ENCODE data around the gene TINAGL1. TPM values are rescaled to one million over a fixed set of nuclear protein-coding genes. Genes with fewer than 3 reads are reported as not detected.
"Not testable (repeated sequence)": the region's sequence is repeated elsewhere in the genome, so short reads cannot be mapped to it uniquely, and the experiment has no call there.

TINAGL1 gene
- total and polyA plus RNA-seq, 2 donors (not counting 3 experiments of a cell fraction or from before 2014, with no cell fraction given), result 312 to 477 TPM

DNA sequence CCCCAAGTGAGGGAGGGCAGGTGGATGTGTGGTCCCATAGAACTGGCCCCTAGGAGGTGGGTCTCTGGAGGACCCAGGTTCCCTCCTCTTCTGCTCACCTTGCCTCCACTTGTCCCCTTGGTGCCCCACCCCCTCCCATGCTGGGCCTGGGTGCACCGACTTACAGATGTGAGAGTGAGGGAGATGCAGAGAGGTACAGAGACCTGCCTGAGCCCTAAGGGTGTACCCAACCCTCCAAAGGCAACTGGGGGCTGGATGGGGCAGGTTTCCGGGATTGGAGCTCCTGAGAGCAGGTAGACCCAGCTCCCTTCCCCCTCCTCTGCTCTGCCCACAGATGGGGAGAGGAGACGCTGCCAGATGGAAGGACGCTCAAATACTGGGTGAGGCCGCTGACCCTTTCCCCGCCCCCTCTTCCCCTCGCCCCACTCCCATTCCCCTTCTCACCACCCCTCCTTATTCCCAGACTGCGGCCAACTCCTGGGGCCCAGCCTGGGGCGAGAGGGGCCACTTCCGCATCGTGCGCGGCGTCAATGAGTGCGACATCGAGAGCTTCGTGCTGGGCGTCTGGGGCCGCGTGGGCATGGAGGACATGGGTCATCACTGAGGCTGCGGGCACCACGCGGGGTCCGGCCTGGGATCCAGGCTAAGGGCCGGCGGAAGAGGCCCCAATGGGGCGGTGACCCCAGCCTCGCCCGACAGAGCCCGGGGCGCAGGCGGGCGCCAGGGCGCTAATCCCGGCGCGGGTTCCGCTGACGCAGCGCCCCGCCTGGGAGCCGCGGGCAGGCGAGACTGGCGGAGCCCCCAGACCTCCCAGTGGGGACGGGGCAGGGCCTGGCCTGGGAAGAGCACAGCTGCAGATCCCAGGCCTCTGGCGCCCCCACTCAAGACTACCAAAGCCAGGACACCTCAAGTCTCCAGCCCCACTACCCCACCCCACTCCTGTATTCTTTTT is 10.3 kb downstream of the TINAGL1 start:
- dilution Hi-C loops (cut with MboI; ENCODE audit: extremely low pct_ligation_motif_present, low sequenced_read_pairs), result no loop called here
- no peaks in the 10 kb centered on the region for H3K9me1 ChIP-seq (replicated peaks; ENCODE audit: control insufficient read depth, extremely low read depth, insufficient read depth, low read length)

DNA sequence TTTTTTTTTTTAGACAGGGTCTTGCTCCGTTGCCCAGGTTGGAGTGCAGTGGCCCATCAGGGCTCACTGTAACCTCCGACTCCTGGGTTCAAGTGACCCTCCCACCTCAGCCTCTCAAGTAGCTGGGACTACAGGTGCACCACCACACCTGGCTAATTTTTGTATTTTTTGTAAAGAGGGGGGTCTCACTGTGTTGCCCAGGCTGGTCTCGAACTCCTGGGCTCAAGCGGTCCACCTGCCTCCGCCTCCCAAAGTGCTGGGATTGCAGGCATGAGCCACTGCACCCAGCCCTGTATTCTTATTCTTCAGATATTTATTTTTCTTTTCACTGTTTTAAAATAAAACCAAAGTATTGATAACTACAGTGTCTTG is 11.0 kb downstream of the TINAGL1 start:
- Histone ChIP-seq H3K4me1 (ENCODE audit: control insufficient read depth, extremely low read depth, insufficient read depth, low read length) (peaks cover 43% of the 10 kb centered on the region), H3K27ac (ENCODE audit: insufficient read depth, low read depth, low read length) (peak overlapping the region; percentile 92), H3K36me3 (ENCODE audit: control insufficient read depth in 2 of 2, extremely low read depth in 1 of 2, insufficient read depth in 2 of 2, low read length in 2 of 2) (peaks cover 14 to 29% of the 10 kb centered on the region in 2 experiments), H3K79me2 (ENCODE audit: control insufficient read depth, insufficient read depth, low read length) (peaks cover 16% of the 10 kb centered on the region), H3K9ac (replicated peaks; ENCODE audit: extremely low read depth, insufficient read depth, low read length) (peak overlapping the region; percentile 70)
- H3K9me3 ChIP-seq (replicated peaks; ENCODE audit: control insufficient read depth, insufficient read depth, low read length); H3K27me3 ChIP-seq (ENCODE audit: control insufficient read depth in 2 of 2, insufficient read depth in 2 of 2, low read length in 2 of 2); H2AFZ ChIP-seq (ENCODE audit: low read depth, low read length); BruUV-seq (replicated peaks); DNase-seq (ENCODE audit: low read depth, low spot score); FAIRE-seq; H3K9me1 ChIP-seq (replicated peaks; ENCODE audit: control insufficient read depth, extremely low read depth, insufficient read depth, low read length); H3K4me3 ChIP-seq (replicated peaks in 1 of 3; ENCODE audit: insufficient read depth in 1 of 3, low read depth in 1 of 3, low read length in 3 of 3); H4K20me1 ChIP-seq (replicated peaks; ENCODE audit: control insufficient read depth, extremely low read depth, insufficient read depth, low read length); H3K4me2 ChIP-seq (ENCODE audit: insufficient read depth, low read length); dilution Hi-C loops (cut with MboI; ENCODE audit: extremely low pct_ligation_motif_present, low sequenced_read_pairs): not testable (repeated sequence)
- POLR2A ChIA-PET, result interaction anchor here (0.6 to 0.9 kb wide), 2 partner anchors 13 to 58 kb away, joined by 3 to 4 read pairs; partner anchors contain the start of gene PEF1
- CTCF ChIA-PET, result interaction anchor here (1.0 to 2.2 kb wide), 13 partner anchors 8 to 202 kb away, joined by 3 to 33 read pairs (median 5); partner anchors contain the start of genes HCRTR1 and TINAGL1
- intact Hi-C loops (cut with micrococcal nuclease), result loop anchor here (1.0 to 10.0 kb wide), 2 partner anchors 31 to 347 kb away; partner anchors contain the start of gene PTP4A2

More for the DNA sequence above, 10.3 kb downstream of the TINAGL1 start:
- no peak for FAIRE-seq
- no peak for TF ChIP-seq JUN (IDR thresholded peaks at IDR 0.05; ENCODE audit: borderline replicate concordance, insufficient read depth, insufficient read length, low read depth)
- TF ChIP-seq GATA2 (IDR thresholded peaks at IDR 0.05; ENCODE audit: insufficient read depth, insufficient read length, low read depth, low read length), result no peak
- TF ChIP-seq, protein P1, sequence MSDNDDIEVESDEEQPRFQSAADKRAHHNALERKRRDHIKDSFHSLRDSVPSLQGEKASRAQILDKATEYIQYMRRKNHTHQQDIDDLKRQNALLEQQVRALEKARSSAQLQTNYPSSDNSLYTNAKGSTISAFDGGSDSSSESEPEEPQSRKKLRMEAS (IDR thresholded peaks at IDR 0.05; ENCODE audit: insufficient read depth, insufficient read length), result no peak
- TF ChIP-seq, protein P2, sequence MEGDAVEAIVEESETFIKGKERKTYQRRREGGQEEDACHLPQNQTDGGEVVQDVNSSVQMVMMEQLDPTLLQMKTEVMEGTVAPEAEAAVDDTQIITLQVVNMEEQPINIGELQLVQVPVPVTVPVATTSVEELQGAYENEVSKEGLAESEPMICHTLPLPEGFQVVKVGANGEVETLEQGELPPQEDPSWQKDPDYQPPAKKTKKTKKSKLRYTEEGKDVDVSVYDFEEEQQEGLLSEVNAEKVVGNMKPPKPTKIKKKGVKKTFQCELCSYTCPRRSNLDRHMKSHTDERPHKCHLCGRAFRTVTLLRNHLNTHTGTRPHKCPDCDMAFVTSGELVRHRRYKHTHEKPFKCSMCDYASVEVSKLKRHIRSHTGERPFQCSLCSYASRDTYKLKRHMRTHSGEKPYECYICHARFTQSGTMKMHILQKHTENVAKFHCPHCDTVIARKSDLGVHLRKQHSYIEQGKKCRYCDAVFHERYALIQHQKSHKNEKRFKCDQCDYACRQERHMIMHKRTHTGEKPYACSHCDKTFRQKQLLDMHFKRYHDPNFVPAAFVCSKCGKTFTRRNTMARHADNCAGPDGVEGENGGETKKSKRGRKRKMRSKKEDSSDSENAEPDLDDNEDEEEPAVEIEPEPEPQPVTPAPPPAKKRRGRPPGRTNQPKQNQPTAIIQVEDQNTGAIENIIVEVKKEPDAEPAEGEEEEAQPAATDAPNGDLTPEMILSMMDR (IDR thresholded peaks at IDR 0.05; ENCODE audit: extremely low read depth in 1 of 2, insufficient read depth in 1 of 2, low read depth in 1 of 2, low read length in 2 of 2), result no peak
- TF ChIP-seq FOS (IDR thresholded peaks at IDR 0.05; ENCODE audit: borderline replicate concordance, insufficient read depth, low read length), result no peak
- TF ChIP-seq POLR2A (IDR thresholded peaks at IDR 0.05; ENCODE audit: low read depth, low read length), result no peak
- TF ChIP-seq POLR2AphosphoS5 (IDR thresholded peaks at IDR 0.05; ENCODE audit: insufficient read depth, low read depth, low read length), result peak; percentile 10
- no peak for TF ChIP-seq MYC (IDR thresholded peaks at IDR 0.05; ENCODE audit: low read depth, low read length)
- ChIA-PET POLR2A (no interaction called here), CTCF (interaction anchor here (1.2 to 1.6 kb wide), 4 partner anchors 22 to 53 kb away, joined by 3 to 6 read pairs (median 4); no protein-coding TSS in a partner anchor)
- no peaks in the 10 kb centered on the region for H3K27me3 ChIP-seq (ENCODE audit: control insufficient read depth in 2 of 2, insufficient read depth in 2 of 2, low read length in 2 of 2)
- BruUV-seq (replicated peaks), result TSS peak; percentile 51
- H3K79me2 ChIP-seq (ENCODE audit: control insufficient read depth, insufficient read depth, low read length), result peaks cover 23% of the 10 kb centered on the region
- H3K4me2 ChIP-seq (ENCODE audit: insufficient read depth, low read length), result no peak overlapping the region
- H4K20me1 ChIP-seq (replicated peaks; ENCODE audit: control insufficient read depth, extremely low read depth, insufficient read depth, low read length), result no peaks in the 10 kb centered on the region
- intact Hi-C loops (cut with micrococcal nuclease), result loop anchor here (1.0 to 10.0 kb wide), 2 partner anchors 32 to 348 kb away; partner anchors contain the start of gene PTP4A2
- no peak overlapping the region for H2AFZ ChIP-seq (ENCODE audit: low read depth, low read length)
- no peaks in the 10 kb centered on the region for H3K9me3 ChIP-seq (replicated peaks; ENCODE audit: control insufficient read depth, insufficient read depth, low read length)
- peaks cover 14 to 29% of the 10 kb centered on the region in 2 experiments for H3K36me3 ChIP-seq (ENCODE audit: control insufficient read depth in 2 of 2, extremely low read depth in 1 of 2, insufficient read depth in 2 of 2, low read length in 2 of 2)
- no peak overlapping the region for H3K9ac ChIP-seq (replicated peaks; ENCODE audit: extremely low read depth, insufficient read depth, low read length)
- no peak for DNase-seq (ENCODE audit: low read depth, low spot score)
- no peak overlapping the region for H3K27ac ChIP-seq (ENCODE audit: insufficient read depth, low read depth, low read length)
- peaks cover 48% of the 10 kb centered on the region for H3K4me1 ChIP-seq (ENCODE audit: control insufficient read depth, extremely low read depth, insufficient read depth, low read length)
- no peak overlapping the region for H3K4me3 ChIP-seq (replicated peaks in 1 of 3; ENCODE audit: insufficient read depth in 1 of 3, low read depth in 1 of 3, low read length in 3 of 3)

Measured in endothelial cell of umbilical vein (primary cell).